HepG2 (cell line): Measurements from ENCODE around the gene AGTPBP1. TPM values are rescaled to one million over a fixed set of nuclear protein-coding genes. Genes with fewer than 3 reads are reported as not detected.
A peak's percentile ranks its signal among the peaks of the same experiment; 100 is the strongest.

Source experiments
- ARID4A ChIP-seq: sonication (generic); formaldehyde crosslinking; IDR thresholded peaks from 2 replicates; pipeline ENCODE4 v1.5.0; 2020; ENCODE audit warnings: mild to moderate bottlenecking, missing genetic modification reagents, borderline replicate concordance
- CCDC6 ChIP-seq: sonication (generic); formaldehyde crosslinking; IDR thresholded peaks from 2 replicates; pipeline ENCODE4 v1.8.1; 2022; ENCODE audit warnings: mild to moderate bottlenecking, missing genetic modification reagents, moderate library complexity
- CHD2 ChIP-seq: IDR thresholded peaks from 2 replicates; pipeline ENCODE4 v1.6.1; 2011; ENCODE audit warnings: low read depth, low read length, improper control_type of control experiment
- FOXK2 ChIP-seq: fragments of 450-650 bp; IDR thresholded peaks from 2 replicates; pipeline ENCODE4 v1.6.1; 2016
- KDM5A ChIP-seq: fragments of 200-600 bp; sonication (generic); IDR thresholded peaks from 2 replicates; pipeline ENCODE4 v1.7.0; 2018; ENCODE audit warnings: antibody characterized with exemption, mild to moderate bottlenecking, low read length, borderline replicate concordance
- KLF15 ChIP-seq: sonication (generic); formaldehyde crosslinking; IDR thresholded peaks from 2 replicates; pipeline ENCODE4 v1.8.1; 2023; ENCODE audit warnings: borderline replicate concordance, mild to moderate bottlenecking, inconsistent platforms, missing genetic modification reagents, mixed read lengths
- MAZ ChIP-seq, 2 experiments: sonication (generic) in 1 of 2; formaldehyde crosslinking in 1 of 2; IDR thresholded peaks; 2 replicates each; pipeline versions ENCODE4 v1.5.0 to v1.6.1; 2012 to 2020; ENCODE audit warnings: low read depth in 2 of 2, mild to moderate bottlenecking in 2 of 2, borderline replicate concordance in 1 of 2, improper control_type of control experiment in 1 of 2, low read length in 1 of 2, missing genetic modification reagents in 1 of 2, moderate library complexity in 1 of 2
- MNT ChIP-seq: fragments of 450-650 bp; IDR thresholded peaks from 2 replicates; pipeline ENCODE4 v1.6.1; 2016
- NFYC ChIP-seq: IDR thresholded peaks from 2 replicates; pipeline ENCODE4 v1.6.1; 2016; ENCODE audit warnings: missing genetic modification reagents, missing compliant biosample characterization
- PATZ1 ChIP-seq: sonication (generic); formaldehyde crosslinking; IDR thresholded peaks from 2 replicates; pipeline ENCODE4 v1.4.0; 2020; ENCODE audit warnings: missing genetic modification reagents
- RBFOX2 ChIP-seq: fragments of 200-400 bp; formaldehyde crosslinking; IDR thresholded peaks from 2 replicates; pipeline ENCODE4 v1.6.1; 2017; ENCODE audit warnings: low read depth, mild to moderate bottlenecking, low read length
- SALL1 ChIP-seq: sonication (generic); formaldehyde crosslinking; IDR thresholded peaks from 2 replicates; pipeline ENCODE4 v1.8.0; 2022; ENCODE audit warnings: mild to moderate bottlenecking, missing genetic modification reagents
- SALL2 ChIP-seq: sonication (generic); formaldehyde crosslinking; IDR thresholded peaks from 2 replicates; pipeline ENCODE4 v1.8.1; 2023; ENCODE audit warnings: mild to moderate bottlenecking, missing genetic modification reagents, inconsistent platforms
- ZBTB2 ChIP-seq: sonication (generic); formaldehyde crosslinking; IDR thresholded peaks from 2 replicates; pipeline ENCODE4 v1.8.0; 2022; ENCODE audit warnings: low read depth, missing genetic modification reagents
- ZMYM4 ChIP-seq: sonication (generic); formaldehyde crosslinking; IDR thresholded peaks from 2 replicates; pipeline ENCODE4 v1.8.1; 2023; ENCODE audit warnings: mild to moderate bottlenecking, missing genetic modification reagents
- ZNF124 ChIP-seq: sonication (generic); formaldehyde crosslinking; IDR thresholded peaks from 2 replicates; pipeline ENCODE4 v1.4.0; 2020; ENCODE audit warnings: missing genetic modification reagents
- ZNF143 ChIP-seq: sonication (generic); formaldehyde crosslinking; IDR thresholded peaks from 2 replicates; pipeline ENCODE4 v1.4.0; 2020; ENCODE audit warnings: missing genetic modification reagents
- ZNF607 ChIP-seq: sonication (generic); formaldehyde crosslinking; IDR thresholded peaks from 2 replicates; pipeline ENCODE4 v1.5.1; 2020; ENCODE audit warnings: missing genetic modification reagents, mild to moderate bottlenecking, borderline replicate concordance
- ZNF737 ChIP-seq: sonication (generic); formaldehyde crosslinking; IDR thresholded peaks from 2 replicates; pipeline ENCODE4 v1.5.0; 2020; ENCODE audit warnings: missing genetic modification reagents, mild to moderate bottlenecking, borderline replicate concordance
- polyA plus RNA-seq, 8 experiments: library from polyadenylated mRNA; depleted of rRNA in 3 of 8; stranded (reverse) in 7 of 8; unstranded in 1 of 8; fragments of >200 nt; fragmentation: Illumina TruSeq in 4 of 8; extraction: Trizol in 4 of 8; gene quantifications; 2 replicates each; pipeline versions ENCODE4 v1.2.1 to v1.2.3, GENCODE V29; 2011 to 2016; ENCODE audit warnings: low read depth in 4 of 8, missing spikeins in 1 of 8, mixed read lengths in 1 of 8; ENCODE audit not compliant: insufficient read depth in 1 of 8
- total RNA-seq, 5 experiments: library from RNA; depleted of rRNA; stranded (reverse); fragments of >200 nt; fragmentation: Illumina TruSeq; extraction: Trizol; gene quantifications; 2 replicates each; pipeline ENCODE4 v1.2.3, GENCODE V29; 2016; ENCODE audit warnings: low read depth in 1 of 5

The AGTPBP1 gene
- total and polyA plus RNA-seq, 2 of the 13 experiments (the other 11 are each of a cell fraction or from before 2014, with no cell fraction given), result 9.7 to 22.3 TPM

- TF ChIP-seq MAZ (IDR thresholded peaks at IDR 0.05; ENCODE audit: borderline replicate concordance, low read depth, low read length) (peak; percentile 88; the same call in 1 of the 2 replicates), MAZ (CRISPR knock-in tag; IDR thresholded peaks at IDR 0.05; ENCODE audit: low read depth) (peak; percentile 79; the same call in 1 of the 2 replicates), ZMYM4 (CRISPR knock-in tag) (0 out of 2 replicates have a peak, but pooled peaks have one; percentile 37), CCDC6 (peak; percentile 41; the same call in 1 of the 2 replicates), ZNF737 (CRISPR knock-in tag) (no peak), ZBTB2 (CRISPR knock-in tag) (peak; percentile 87; the same call in 1 of the 2 replicates), ZNF124 (CRISPR knock-in tag) (no peak), MNT (peak; percentile 22; the same call in 1 of the 2 replicates), RBFOX2 (0 out of 2 replicates have a peak, but pooled peaks have one; percentile 74), ZNF143 (peak; percentile 61), KDM5A (peak; percentile 52; the same call in 1 of the 2 replicates), ARID4A (CRISPR knock-in tag) (peak; percentile 51; the same call in 1 of the 2 replicates), FOXK2 (no peak), SALL2 (CRISPR knock-in tag) (0 out of 2 replicates have a peak, but pooled peaks have one; percentile 25), PATZ1 (CRISPR knock-in tag) (peak; percentile 25; the same call in 1 of the 2 replicates), ZNF607 (CRISPR knock-in tag) (no peak), KLF15 (CRISPR knock-in tag) (peak; percentile 5; the same call in 1 of the 2 replicates), CHD2 (no peak), SALL1 (CRISPR knock-in tag) (0 out of 2 replicates have a peak, but pooled peaks have one; percentile 49), NFYC (CRISPR knock-in tag) (no peak)
Observed at GRCh38 chr9:85741875-85742596, at the start of gene AGTPBP1 (continued).
